Mesendoderm (in vitro differentiated cells): ENCODE results near the gene TCERG1L.

Experiments used
- DNase-seq: peaks from one replicate; pipeline ENCODE4 v3.0.0; 2013
- H2AK5ac ChIP-seq: 2 replicates; pipeline ENCODE4 v1.6.1; 2013; ENCODE audit warnings: low read length, inconsistent platforms
- H2BK120ac ChIP-seq: 2 replicates; pipeline ENCODE4 v1.6.1; 2013; ENCODE audit warnings: low read depth, mild to moderate bottlenecking, low read length, moderate library complexity, mixed read lengths
- H2BK15ac ChIP-seq: replicated peaks from 2 replicates; pipeline ENCODE4 v1.6.1; 2013; ENCODE audit warnings: low read depth, mild to moderate bottlenecking, moderate library complexity
- H2BK5ac ChIP-seq: 2 replicates; pipeline ENCODE4 v1.6.1; 2013; ENCODE audit warnings: low read length, inconsistent platforms
- H3K18ac ChIP-seq: 2 replicates; pipeline ENCODE4 v1.6.1; 2013; ENCODE audit warnings: mild to moderate bottlenecking, low read length, mixed read lengths
- H3K23ac ChIP-seq: one replicate; pipeline ENCODE4 v1.6.1; 2013; ENCODE audit warnings: low read length
- H3K27ac ChIP-seq: 2 replicates; pipeline ENCODE4 v1.5.1; 2013; ENCODE audit warnings: low read depth, mild to moderate bottlenecking, inconsistent platforms, low read length, moderate library complexity
- H3K27me3 ChIP-seq: 2 replicates; pipeline ENCODE4 v1.6.1; 2013; ENCODE audit warnings: low read length, control low read depth, mild to moderate bottlenecking, inconsistent platforms; ENCODE audit not compliant: insufficient read depth, poor library complexity
- H3K36me3 ChIP-seq: 2 replicates; pipeline ENCODE4 v1.6.1; 2013; ENCODE audit warnings: low read length, inconsistent platforms; ENCODE audit not compliant: control insufficient read depth, insufficient read depth
- H3K4ac ChIP-seq: one replicate; pipeline ENCODE4 v1.6.1; 2013; ENCODE audit warnings: low read depth, mild to moderate bottlenecking, low read length, moderate library complexity
- H3K4me1 ChIP-seq: 2 replicates; pipeline ENCODE4 v1.6.1; 2013; ENCODE audit warnings: low read depth, low read length, inconsistent platforms; ENCODE audit not compliant: control insufficient read depth
- H3K4me2 ChIP-seq: 2 replicates; pipeline ENCODE4 v1.6.1; 2013; ENCODE audit warnings: low read length
- H3K4me3 ChIP-seq: 2 replicates; pipeline ENCODE4 v1.5.1; 2013; ENCODE audit warnings: mild to moderate bottlenecking, low read length
- H3K56ac ChIP-seq: one replicate; pipeline ENCODE4 v1.6.1; 2013; ENCODE audit warnings: low read length
- H3K79me1 ChIP-seq: 2 replicates; pipeline ENCODE4 v1.6.1; 2013; ENCODE audit warnings: low read length, inconsistent platforms
- H3K79me2 ChIP-seq: 2 replicates; pipeline ENCODE4 v1.6.1; 2013; ENCODE audit warnings: mild to moderate bottlenecking, low read length; ENCODE audit not compliant: control insufficient read depth, insufficient read depth
- H3K9ac ChIP-seq: 2 replicates; pipeline ENCODE4 v1.6.1; 2013; ENCODE audit warnings: low read length, inconsistent platforms
- H4K5ac ChIP-seq: one replicate; pipeline ENCODE4 v1.6.1; 2013; ENCODE audit warnings: low read length
- H4K8ac ChIP-seq: one replicate; pipeline ENCODE4 v1.6.1; 2013; ENCODE audit warnings: low read depth, mild to moderate bottlenecking, control low read depth, low read length, moderate library complexity
- whole genome bisulfite sequencing: extraction: QIAGEN DNeasy Blood & Tissue Kit; methylation state at CpG from one replicate; pipeline ENCODE4 v1.1.7; 2013; ENCODE audit warnings: low lambda C conversion rate, missing lambda C conversion rate; ENCODE audit not compliant: insufficient coverage; ENCODE audit errors: extremely low coverage; 5-methylcytosine and 5-hydroxymethylcytosine counted together

The TCERG1L gene

GRCh38 chr10:131196176-131196885, 115.2 kb downstream of the TCERG1L start:
- H3K79me1 ChIP-seq = no peaks in the 10 kb centered on the region
- no peak overlapping the region for H3K23ac ChIP-seq
- H3K4ac ChIP-seq = no peak overlapping the region
- no peaks in the 10 kb centered on the region for H3K36me3 ChIP-seq
- H2BK120ac ChIP-seq = no peak overlapping the region
- no peak overlapping the region for H3K4me2 ChIP-seq
- no peak overlapping the region for H3K9ac ChIP-seq
- no peak overlapping the region for H3K18ac ChIP-seq
- no peaks in the 10 kb centered on the region for H3K27me3 ChIP-seq
- no peaks in the 10 kb centered on the region for H3K4me1 ChIP-seq
- no peaks in the 10 kb centered on the region for H3K79me2 ChIP-seq
- no peak overlapping the region for H3K56ac ChIP-seq
- no peak overlapping the region for H2BK5ac ChIP-seq
- no peak overlapping the region for H2AK5ac ChIP-seq
- H2BK15ac ChIP-seq = no peak overlapping the region
- no peak overlapping the region for H4K8ac ChIP-seq
- H4K5ac ChIP-seq = no peak overlapping the region
- DNase-seq = no peak
- H3K27ac ChIP-seq = no peak overlapping the region
- H3K4me3 ChIP-seq = no peak overlapping the region
- no CpG with 5 or more reads among the region's 18 CpGs for WGBS

DNA sequence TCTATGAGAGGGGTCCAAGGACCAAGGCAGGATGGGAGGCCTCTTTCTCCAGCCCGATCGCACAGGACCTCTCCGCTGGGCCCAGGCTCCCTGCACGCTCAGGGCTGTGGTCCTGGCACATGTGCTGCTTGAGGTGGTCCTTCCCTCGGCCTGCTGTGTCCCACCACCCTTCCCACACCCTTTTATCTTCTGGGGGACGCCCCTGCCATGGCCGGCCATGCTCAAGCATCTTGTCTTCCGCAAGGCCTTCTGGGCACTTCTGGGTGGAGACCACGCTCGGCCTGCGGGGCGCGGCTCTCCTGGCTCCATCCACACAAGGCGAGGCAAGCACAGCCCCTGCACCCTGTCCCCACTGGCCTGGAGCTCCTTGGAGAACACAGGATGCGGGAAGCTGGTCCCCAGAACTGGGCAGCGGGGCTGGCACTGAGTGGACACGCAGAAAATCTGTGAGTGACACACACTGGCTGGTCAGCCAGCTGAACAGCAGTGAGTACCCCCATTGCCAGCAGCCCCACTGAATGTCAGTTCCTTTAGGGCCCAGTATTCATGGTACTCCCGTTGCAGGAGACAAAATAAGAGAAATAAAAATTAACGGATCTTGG, 115.9 kb downstream of the TCERG1L start:
- no peak overlapping the region for H3K27ac ChIP-seq
- no CpG with 5 or more reads among the region's 19 CpGs for WGBS
- H2BK5ac ChIP-seq = no peak overlapping the region
- no peak overlapping the region for H2AK5ac ChIP-seq
- H2BK15ac ChIP-seq = no peak overlapping the region
- H3K27me3 ChIP-seq = no peaks in the 10 kb centered on the region
- H3K23ac ChIP-seq = no peak overlapping the region
- H3K4me3 ChIP-seq = no peak overlapping the region
- H3K18ac ChIP-seq = no peak overlapping the region
- no peak for DNase-seq
- no peak overlapping the region for H2BK120ac ChIP-seq
- no peaks in the 10 kb centered on the region for H3K4me1 ChIP-seq
- no peak overlapping the region for H3K56ac ChIP-seq
- H3K4ac ChIP-seq = no peak overlapping the region
- no peaks in the 10 kb centered on the region for H3K36me3 ChIP-seq
- no peaks in the 10 kb centered on the region for H3K79me2 ChIP-seq
- H3K4me2 ChIP-seq = no peak overlapping the region
- H4K5ac ChIP-seq = no peak overlapping the region
- H3K79me1 ChIP-seq = no peaks in the 10 kb centered on the region
- no peak overlapping the region for H3K9ac ChIP-seq
- no peak overlapping the region for H4K8ac ChIP-seq

DNA sequence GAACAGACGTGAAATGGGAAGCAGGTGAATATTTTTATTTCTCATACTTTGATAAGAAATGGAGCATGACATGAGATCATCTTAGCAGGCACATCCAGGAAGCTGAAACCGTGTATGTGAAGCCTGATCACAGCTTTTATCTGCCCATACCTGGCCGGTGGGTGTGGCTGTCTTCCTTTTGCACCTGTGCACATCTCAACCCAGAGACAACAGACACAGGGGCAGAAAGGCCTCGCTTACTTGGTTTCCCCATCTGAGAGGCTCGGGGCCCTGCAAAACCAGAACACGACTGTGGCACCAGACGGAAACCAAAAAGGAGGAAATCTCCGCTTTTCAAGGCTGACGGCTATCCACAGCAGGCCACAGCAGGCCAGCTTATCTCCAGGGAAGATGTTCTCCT, 116.4 kb downstream of the TCERG1L start:
- DNase-seq = no peak
- no peaks in the 10 kb centered on the region for H3K4me1 ChIP-seq

DNA sequence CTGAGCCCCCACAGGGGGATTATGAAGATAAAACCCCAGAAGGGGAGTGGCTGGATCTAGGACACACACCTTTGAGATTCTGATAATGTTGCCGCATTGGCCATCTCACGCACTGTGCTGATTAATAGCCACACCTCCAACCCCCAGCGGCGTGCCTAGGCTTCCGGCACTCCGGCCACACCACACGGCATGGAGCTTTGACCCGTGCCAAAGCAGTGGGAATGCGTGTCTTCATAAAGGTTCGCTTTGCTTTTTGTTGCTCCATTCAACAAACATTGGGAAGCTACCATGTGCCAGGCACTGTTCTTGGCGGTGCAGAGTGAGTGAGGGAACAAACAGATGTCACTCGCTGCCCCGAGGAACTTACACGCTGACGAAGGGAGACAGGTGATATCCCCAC, 117.6 kb downstream of the TCERG1L start:
- H2BK15ac ChIP-seq = no peak overlapping the region
- no peak overlapping the region for H4K8ac ChIP-seq
- no peak for DNase-seq
- H3K9ac ChIP-seq = no peak overlapping the region
- no peaks in the 10 kb centered on the region for H3K27me3 ChIP-seq
- H3K79me2 ChIP-seq = no peaks in the 10 kb centered on the region
- H2BK120ac ChIP-seq = no peak overlapping the region
- no peaks in the 10 kb centered on the region for H3K79me1 ChIP-seq
- H2AK5ac ChIP-seq = no peak overlapping the region
- no peak overlapping the region for H3K23ac ChIP-seq
- WGBS = no CpG with 5 or more reads among the region's 15 CpGs
- no peaks in the 10 kb centered on the region for H3K36me3 ChIP-seq
- no peak overlapping the region for H3K4me3 ChIP-seq
- H3K4me2 ChIP-seq = no peak overlapping the region
- no peak overlapping the region for H2BK5ac ChIP-seq
- no peak overlapping the region for H4K5ac ChIP-seq
- H3K4ac ChIP-seq = no peak overlapping the region
- no peak overlapping the region for H3K27ac ChIP-seq
- no peak overlapping the region for H3K18ac ChIP-seq
- no peak overlapping the region for H3K56ac ChIP-seq
- H3K4me1 ChIP-seq = no peaks in the 10 kb centered on the region

More for the DNA sequence above, 116.4 kb downstream of the TCERG1L start:
- Histone ChIP-seq H3K18ac (no peak overlapping the region), H3K56ac (no peak overlapping the region), H2AK5ac (no peak overlapping the region), H2BK5ac (no peak overlapping the region), H3K27me3 (no peaks in the 10 kb centered on the region), H3K9ac (no peak overlapping the region), H4K5ac (no peak overlapping the region), H4K8ac (no peak overlapping the region), H3K23ac (no peak overlapping the region), H3K27ac (no peak overlapping the region), H3K79me1 (no peaks in the 10 kb centered on the region), H2BK15ac (no peak overlapping the region), H3K4me3 (no peak overlapping the region), H3K36me3 (no peaks in the 10 kb centered on the region), H2BK120ac (no peak overlapping the region), H3K79me2 (no peaks in the 10 kb centered on the region), H3K4ac (no peak overlapping the region), H3K4me2 (no peak overlapping the region)
- WGBS = no CpG with 5 or more reads among the region's 9 CpGs

GRCh38 chr10:131188494-131188893, 123.0 kb downstream of the TCERG1L start:
- Histone ChIP-seq H2BK15ac (no peak overlapping the region), H3K79me2 (no peaks in the 10 kb centered on the region), H2BK5ac (no peak overlapping the region), H4K8ac (no peak overlapping the region), H3K4me2 (no peak overlapping the region), H3K27ac (no peak overlapping the region), H4K5ac (no peak overlapping the region), H2BK120ac (no peak overlapping the region), H3K27me3 (no peaks in the 10 kb centered on the region), H3K56ac (no peak overlapping the region), H2AK5ac (no peak overlapping the region), H3K4me3 (no peak overlapping the region), H3K18ac (no peak overlapping the region), H3K36me3 (no peaks in the 10 kb centered on the region), H3K79me1 (no peaks in the 10 kb centered on the region), H3K23ac (no peak overlapping the region), H3K9ac (no peak overlapping the region), H3K4ac (no peak overlapping the region), H3K4me1 (no peaks in the 10 kb centered on the region)
- no CpG with 5 or more reads among the region's 4 CpGs for WGBS
- DNase-seq = no peak

DNA sequence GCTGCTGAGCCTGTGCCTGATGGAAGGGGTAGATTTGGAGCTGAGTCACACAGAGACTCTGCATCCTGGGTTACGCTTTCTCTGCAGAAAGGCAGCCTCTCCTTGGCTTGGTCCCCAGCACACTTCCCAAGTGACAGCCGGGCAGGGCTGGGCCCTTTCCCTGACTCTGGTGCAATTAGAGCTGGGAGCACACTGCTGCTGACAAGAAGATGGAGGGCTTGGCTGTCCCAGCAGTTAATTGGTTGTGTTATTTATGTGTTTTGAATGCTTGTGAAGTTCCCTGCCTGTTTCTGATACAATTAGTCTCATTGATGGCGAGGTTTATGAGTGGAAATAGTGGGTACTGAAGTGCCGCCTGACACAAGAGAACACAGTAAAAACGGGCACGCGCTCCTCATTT, 123.6 kb downstream of the TCERG1L start:
- Histone ChIP-seq H3K56ac (no peak overlapping the region), H3K18ac (no peak overlapping the region), H3K36me3 (no peaks in the 10 kb centered on the region), H3K79me1 (no peaks in the 10 kb centered on the region), H3K4ac (no peak overlapping the region), H2BK15ac (no peak overlapping the region), H3K79me2 (no peaks in the 10 kb centered on the region), H3K9ac (no peak overlapping the region), H3K4me3 (no peak overlapping the region), H2AK5ac (no peak overlapping the region), H3K27ac (no peak overlapping the region), H4K8ac (no peak overlapping the region), H3K23ac (no peak overlapping the region), H2BK120ac (no peak overlapping the region), H3K4me1 (no peaks in the 10 kb centered on the region), H3K4me2 (no peak overlapping the region), H2BK5ac (no peak overlapping the region), H3K27me3 (no peaks in the 10 kb centered on the region), H4K5ac (no peak overlapping the region)
- DNase-seq = no peak
- WGBS = no CpG with 5 or more reads among the region's 7 CpGs
